ENCODE data around the gene ZMYND8. TPM values are rescaled to one million over a fixed set of nuclear protein-coding genes. Genes with fewer than 3 reads are reported as not detected.

The ZMYND8 gene
- total and polyA plus RNA-seq, 2 of the 4 experiments (the other 2 are of a cell fraction), result 24.0 to 28.2 TPM

DNA sequence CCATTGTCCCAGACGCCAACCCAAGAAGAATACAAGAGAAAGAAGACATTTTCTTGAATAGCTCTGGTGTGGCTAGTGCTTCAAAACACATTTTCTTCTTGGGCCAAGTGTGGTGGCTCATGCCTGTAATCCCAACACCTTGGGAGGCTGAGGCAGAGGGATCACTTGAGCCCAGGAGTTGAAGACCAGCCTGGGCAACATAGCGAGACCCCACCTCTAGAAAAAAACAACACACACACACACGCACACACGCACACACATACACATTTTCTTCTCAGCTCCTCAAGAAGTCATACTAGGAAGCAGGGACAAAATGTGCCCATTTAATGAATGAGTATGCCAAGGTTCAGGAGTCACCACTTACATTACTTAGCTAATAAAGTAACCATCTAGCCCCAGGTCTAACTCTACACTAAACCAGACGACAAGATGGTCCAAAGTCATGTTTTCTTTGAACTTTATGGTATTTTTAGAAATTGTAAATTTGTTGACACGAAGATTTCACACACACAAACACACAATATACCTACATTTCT lies 68.8 kb downstream of the ZMYND8 start:
- Histone ChIP-seq H3K9me1 (ENCODE audit: insufficient read depth, low read length) (no peaks in the 10 kb centered on the region), H3K27me3 (ENCODE audit: control insufficient read depth, insufficient read depth, low read length) (no peaks in the 10 kb centered on the region), H3K23ac (ENCODE audit: low read depth, low read length) (no peak overlapping the region), H3K36me3 (ENCODE audit: control insufficient read depth, insufficient read depth, low read length) (peaks cover 33% of the 10 kb centered on the region), H2BK5ac (ENCODE audit: low read depth, low read length, poor library complexity, severe bottlenecking) (no peak overlapping the region), H3K56ac (ENCODE audit: extremely low read depth, insufficient read depth, low read length) (no peak overlapping the region), H3K14ac (replicated peaks; ENCODE audit: low read depth, low read length) (no peak overlapping the region), H2BK20ac (ENCODE audit: low read depth, low read length) (no peak overlapping the region), H2AK5ac (ENCODE audit: low read depth, low read length) (no peak overlapping the region), H3K18ac (ENCODE audit: low read depth, low read length) (no peak overlapping the region), H4K5ac (ENCODE audit: low read depth, low read length) (no peak overlapping the region), H2BK15ac (ENCODE audit: low read depth, low read length) (no peak overlapping the region), H2BK120ac (ENCODE audit: low read depth, low read length) (no peak overlapping the region), H4K91ac (ENCODE audit: insufficient read depth, low read depth, low read length) (no peak overlapping the region), H4K8ac (ENCODE audit: low read depth in 2 of 2, low read length in 2 of 2) (no peak overlapping the region), H3K4me3 (ENCODE audit: insufficient read depth, low read depth, low read length) (no peak overlapping the region), H3K9me3 (ENCODE audit: control insufficient read depth, insufficient read depth, low read length) (no peaks in the 10 kb centered on the region), H3K4ac (ENCODE audit: low read depth, low read length) (no peak overlapping the region), H3K4me1 (ENCODE audit: control insufficient read depth, insufficient read depth, low read length) (peaks cover 2% of the 10 kb centered on the region; the same call in 1 of the 2 replicates), H2AK9ac (replicated peaks; ENCODE audit: low read depth, low read length, poor library complexity) (no peak overlapping the region), H3K79me1 (ENCODE audit: low read depth in 1 of 2, low read length in 2 of 2) (peaks cover 18 to 25% of the 10 kb centered on the region in 2 experiments; a peak in 3 of 4 replicates), H3K4me2 (ENCODE audit: low read depth, low read length) (no peak overlapping the region), H2AFZ (replicated peaks; ENCODE audit: low read length, poor library complexity) (no peak overlapping the region), H3K9ac (ENCODE audit: low read depth, low read length) (no peak overlapping the region), H3K27ac (ENCODE audit: insufficient read depth, low read length) (no peak overlapping the region), H4K20me1 (ENCODE audit: insufficient read depth, low read length) (no peaks in the 10 kb centered on the region)
- POLR2A ChIA-PET (ENCODE audit: unreplicated experiment), result no interaction called here
- intact Hi-C loops (cut with micrococcal nuclease) (no loop called here), in situ Hi-C loops (cut with MboI; ENCODE audit: low sequenced_read_pairs) (no loop called here), dilution Hi-C loops (cut with HindIII; ENCODE audit: low sequenced_read_pairs, unreplicated experiment) (no loop called here)
- WGBS, 2 experiments (ENCODE audit: extremely low coverage in 2 of 2, insufficient read length in 1 of 2), result 100% methylated on average over 4 of the region's 6 CpGs; no CpG with 5 or more reads in 1 of the 2 experiments
- ATAC-seq (ENCODE audit: low read depth) (no peak), DNase-seq (no peak)
- CTCF ChIA-PET, result no interaction called here
- TF ChIP-seq MAZ (IDR thresholded peaks at IDR 0.05; ENCODE audit: borderline replicate concordance, low read depth, low read length), result no peak
- BruUV-seq (replicated peaks), result no TSS peak

Measured in IMR-90 (cell line).